Medulla oblongata (tissue), 1 donor: ENCODE measurements around the gene STX16.
A peak's percentile ranks its signal among the peaks of the same experiment; 100 is the strongest.
"Not testable (repeated sequence)": the region's sequence is repeated elsewhere in the genome, so short reads cannot be mapped to it uniquely, and the experiment has no call there.

Experiments
- DNase-seq: peaks from one replicate; pipeline ENCODE4 v3.0.0-alpha.2; 2015; ENCODE audit errors: extremely low spot score

STX16 gene

GRCh38 chr20:58636396-58636982, 14.6 kb upstream of the STX16 start:
- DNase-seq, result no peak

DNA sequence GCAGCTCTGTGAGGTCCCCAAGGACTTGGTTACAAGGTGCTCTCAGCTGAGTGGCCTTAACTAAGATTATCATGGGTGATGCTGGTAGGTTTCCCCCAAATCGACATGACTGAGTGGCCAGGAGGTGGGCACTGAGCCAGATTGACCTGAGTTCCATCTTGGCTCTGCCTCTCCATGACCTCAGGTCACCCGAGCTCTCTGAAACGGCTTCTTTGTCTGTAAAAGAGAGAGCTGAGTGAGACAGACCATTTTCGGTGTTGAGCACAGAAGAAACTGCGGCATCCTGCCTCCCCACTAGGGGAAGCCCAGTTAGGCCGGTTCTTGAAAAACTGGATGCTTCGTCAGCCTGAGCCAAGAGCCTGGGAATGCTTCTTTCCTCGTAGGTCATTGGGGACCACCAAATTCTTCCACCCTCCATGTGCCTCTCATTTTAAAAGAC, 14.1 kb upstream of the STX16 start:
- no peak for DNase-seq

DNA sequence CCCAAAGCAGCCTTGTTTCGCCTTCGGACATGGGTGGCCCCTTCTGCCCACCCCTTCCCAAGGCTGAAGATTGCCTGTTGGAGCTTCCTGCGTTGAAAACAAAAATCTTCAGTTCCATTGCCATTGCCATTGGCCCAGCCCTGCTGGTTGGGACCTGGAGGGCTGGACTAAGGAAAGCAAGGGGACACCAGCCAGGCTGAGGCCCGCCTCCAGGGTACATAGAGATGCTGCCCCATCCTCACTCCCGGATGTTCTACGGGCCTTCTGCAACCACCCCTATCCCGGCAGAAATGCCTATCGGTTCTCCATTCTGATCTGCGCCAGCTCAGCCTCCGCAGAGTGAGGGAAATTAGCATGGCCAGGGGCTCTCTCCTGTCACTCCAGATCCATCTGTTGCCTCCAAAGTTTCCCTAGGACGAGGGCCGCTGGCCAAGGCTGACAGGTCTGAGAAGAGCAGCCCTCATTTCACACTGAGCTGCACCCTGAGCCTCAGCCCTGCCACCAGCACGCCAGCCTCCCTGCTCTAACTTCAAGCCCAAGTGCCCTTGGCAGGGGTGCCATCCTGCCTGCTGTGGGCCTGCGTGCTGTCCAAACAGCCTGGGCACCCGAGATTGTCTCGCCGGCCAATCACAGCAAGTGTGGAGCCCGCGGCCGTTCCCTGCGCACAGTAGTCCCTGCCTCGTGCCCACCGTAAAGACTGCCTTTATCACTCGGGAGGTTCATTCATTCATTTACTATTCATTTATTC, 13.4 kb upstream of the STX16 start:
- DNase-seq, result no peak

- DNase-seq, result no peak
Observed at GRCh38 chr20:58638467-58639181, 12.5 kb upstream of the STX16 start.

DNA sequence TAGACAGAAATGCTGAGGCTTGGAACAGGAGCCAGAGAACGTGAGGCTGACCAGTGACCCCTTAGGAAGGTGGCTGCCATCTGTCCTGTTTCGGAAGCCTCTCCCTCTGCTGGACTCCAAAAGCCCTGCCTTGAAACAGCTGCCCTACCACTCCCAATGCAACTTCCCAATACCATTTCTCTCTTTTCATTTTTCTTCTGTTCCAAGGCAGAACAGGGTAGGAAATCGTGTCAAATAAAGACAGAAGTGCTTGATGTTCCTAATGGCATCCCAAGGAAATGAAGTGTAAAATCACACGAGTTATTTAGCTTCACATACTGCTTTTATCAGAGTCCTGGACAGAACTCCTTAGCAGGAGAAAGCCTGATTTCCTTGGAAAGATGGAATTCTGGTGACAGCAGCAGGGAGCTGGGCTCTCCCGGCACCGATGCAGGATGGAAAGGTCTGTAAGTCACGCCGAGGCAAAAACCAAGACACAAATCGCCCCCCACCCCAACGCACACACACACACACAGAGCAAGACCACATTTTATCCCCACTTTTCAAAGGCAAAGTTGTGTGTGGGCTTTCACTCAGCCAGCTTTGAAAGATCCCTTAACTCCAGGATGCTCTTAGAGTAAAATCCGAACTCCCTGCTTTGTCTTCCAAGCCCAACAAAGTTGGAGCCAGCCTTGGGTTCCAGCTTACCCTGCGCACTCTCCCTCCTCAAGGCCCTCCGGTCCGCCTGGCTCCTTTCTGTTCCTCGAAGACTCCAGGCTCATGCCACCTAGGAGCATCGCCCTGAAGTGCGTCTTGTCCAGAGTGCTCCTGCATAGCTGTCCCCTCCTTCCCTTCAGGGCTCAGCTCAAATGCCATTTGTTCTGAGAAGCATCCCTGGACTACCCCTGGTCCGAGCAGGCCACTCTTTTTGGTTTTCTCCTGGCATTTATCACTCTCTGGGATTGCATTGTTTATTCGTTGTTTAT, 11.6 kb upstream of the STX16 start:
- no peak for DNase-seq

DNA sequence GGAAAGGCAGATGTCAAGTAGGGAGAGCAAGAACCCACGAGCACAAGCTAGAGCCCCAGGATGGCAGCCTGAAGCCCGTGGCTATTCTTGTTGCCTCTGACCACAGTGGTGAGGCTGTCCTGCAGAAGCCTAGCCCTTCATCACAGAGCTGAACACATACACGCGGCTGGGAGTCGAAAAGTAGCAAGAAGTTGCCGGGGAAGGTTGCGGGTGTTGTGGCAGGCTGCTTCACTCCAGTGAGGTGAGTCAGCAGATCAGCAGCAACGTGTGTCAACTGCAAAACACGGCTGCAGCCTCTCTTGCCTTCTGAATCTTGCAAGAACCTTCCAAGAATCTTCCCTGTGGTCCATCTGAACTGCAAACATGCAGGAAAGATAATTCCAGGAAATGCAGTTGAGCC, 10.6 kb upstream of the STX16 start:
- DNase-seq, result no peak

DNA sequence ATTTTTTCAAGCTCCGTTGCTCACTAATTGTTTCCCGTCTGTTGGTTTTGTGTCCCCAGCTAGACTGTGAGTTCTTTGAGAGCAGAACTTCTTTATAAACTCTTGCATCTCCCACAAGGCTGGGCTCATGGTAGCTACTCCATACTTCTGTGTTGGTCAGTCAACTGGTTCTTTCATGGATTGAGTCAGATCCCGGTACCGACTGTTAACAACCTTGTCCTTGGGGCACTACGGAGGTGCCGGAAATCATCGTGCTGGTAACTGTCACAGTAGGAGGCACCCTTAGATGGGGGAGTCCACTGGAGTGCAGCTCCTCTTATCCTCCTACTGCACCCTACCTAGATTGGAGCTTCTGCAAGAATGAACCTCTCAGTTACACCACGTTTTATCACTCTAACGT, 8.6 kb upstream of the STX16 start:
- no peak for DNase-seq

GRCh38 chr20:58642896-58643295, 8.2 kb upstream of the STX16 start:
- not testable (repeated sequence) for DNase-seq

- DNase-seq, result no peak
Observed at GRCh38 chr20:58645412-58645968, 5.6 kb upstream of the STX16 start.

DNA sequence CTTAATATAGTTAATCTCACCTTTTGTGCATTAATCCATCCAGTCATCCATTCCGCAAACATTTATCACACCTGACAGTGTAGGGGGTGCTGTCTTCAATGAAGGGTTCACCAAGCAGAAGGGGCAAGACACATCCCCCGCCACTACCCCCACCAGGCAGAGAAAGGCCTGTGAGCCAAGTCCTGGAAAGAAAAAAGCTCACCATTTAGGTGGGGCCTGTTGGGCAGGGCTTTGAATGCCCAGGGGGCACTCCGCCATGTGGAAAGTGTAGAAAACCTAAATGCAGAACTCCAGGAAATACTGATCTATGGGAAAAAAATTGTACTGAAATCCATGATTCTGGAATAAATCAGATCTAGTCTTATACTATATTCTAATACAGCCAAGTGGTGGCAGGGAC, 4.8 kb upstream of the STX16 start:
- DNase-seq, result no peak

- no peak for DNase-seq
Observed at GRCh38 chr20:58646703-58647102, 4.4 kb upstream of the STX16 start.

GRCh38 chr20:58647162-58647795, 3.8 kb upstream of the STX16 start:
- DNase-seq, result no peak

GRCh38 chr20:58647796-58648501, 3.1 kb upstream of the STX16 start:
- DNase-seq, result peak; percentile 74

- DNase-seq, result not testable (repeated sequence)
Observed at GRCh38 chr20:58648502-58648825, 2.6 kb upstream of the STX16 start.

- DNase-seq, result no peak
Observed at GRCh38 chr20:58649288-58650180, 1.5 kb upstream of the STX16 start.

DNA sequence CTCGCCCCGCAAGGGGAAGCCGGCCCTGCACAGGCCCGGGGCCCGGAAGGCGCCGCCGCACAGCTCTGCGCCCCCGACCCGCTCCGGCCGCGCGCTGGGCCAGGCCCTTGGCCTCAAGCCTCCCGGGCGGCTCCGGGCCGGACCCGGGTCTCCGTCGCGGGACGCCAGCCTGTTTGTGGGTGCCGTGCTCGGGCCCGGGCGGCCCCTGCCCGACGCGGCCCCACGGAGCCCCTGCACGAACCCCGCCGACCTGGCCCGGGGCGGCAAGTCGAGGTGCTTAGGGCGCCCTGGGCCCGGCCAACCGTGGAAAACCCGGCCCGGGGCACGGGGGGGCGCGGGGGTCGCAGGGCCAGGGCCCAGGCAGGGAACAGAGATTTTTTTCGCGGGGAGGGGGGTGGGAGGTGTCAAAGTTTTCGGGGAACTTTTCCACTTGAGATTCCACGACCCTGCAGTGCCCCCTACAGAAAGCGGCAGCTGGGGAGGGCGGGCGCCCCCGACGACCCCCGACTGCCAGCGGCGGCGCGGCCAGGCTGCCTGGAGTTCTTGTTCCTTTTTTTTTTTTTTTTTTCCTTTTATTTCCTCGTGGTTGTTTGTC, 805 bp upstream of the STX16 start:
- DNase-seq, result no peak

DNA sequence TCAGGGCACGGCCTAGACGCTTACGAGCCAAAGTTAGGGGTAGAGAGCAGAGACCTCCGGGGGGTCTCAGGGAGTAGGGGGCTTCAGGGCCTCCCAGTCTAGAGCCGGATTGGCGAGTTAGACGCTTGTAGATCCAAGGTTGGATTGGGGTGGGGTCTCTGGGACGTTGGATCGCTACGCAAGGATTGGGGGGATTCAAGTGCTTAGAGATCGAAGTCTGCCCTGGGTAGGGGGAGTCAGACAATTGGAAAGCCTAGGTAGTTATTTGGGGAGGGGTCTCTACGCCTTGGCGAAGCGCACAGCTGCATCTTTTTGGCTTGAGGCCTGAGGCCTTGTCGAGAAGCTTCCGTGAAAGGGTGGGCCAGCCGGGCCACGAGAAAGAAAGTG, 469 bp downstream of the STX16 start:
- DNase-seq, result peak; percentile 84

DNA sequence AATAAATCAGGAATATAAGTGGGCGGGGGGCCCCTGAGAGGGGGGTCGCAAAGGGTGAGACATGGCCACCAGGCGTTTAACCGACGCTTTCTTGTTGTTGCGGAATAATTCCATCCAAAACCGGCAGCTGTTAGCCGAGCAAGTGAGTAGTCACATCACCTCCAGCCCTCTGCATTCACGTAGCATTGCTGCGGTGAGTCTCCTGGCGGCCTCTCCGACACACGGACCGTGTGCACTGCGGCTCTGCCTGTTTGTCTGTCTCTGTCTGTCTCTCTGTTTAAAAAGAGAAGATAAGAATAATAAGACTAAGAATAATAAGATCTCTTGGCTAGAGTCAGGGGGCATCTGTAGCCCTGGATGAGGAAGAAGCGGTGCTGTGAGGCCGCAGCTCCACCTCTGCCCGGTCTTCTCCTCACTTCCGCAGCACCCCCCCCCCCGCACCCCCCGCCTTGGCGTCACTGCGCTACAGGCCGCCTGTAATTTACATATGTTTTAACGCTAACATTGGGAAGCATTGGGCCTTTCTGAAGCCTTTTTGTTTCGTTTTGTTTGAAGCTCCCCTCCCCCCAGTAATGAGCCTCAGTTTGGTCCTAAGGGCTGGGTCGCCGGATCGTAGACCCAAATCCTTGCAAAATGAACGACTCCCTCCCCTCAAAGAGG, 993 bp downstream of the STX16 start:
- peak; percentile 68 for DNase-seq
